ENCODE results near the gene C19orf38.

GRCh38 chr19:10829967-10830366, 18.2 kb upstream of the C19orf38 start:
- no peak for TF ChIP-seq POLR2A (IDR thresholded peaks at IDR 0.05; ENCODE audit: low read depth)
- no peak for TF ChIP-seq CTCF (IDR thresholded peaks at IDR 0.05)
- TF ChIP-seq EP300 (IDR thresholded peaks at IDR 0.05): no peak
- TF ChIP-seq POLR2AphosphoS5 (IDR thresholded peaks at IDR 0.05): no peak

Measured in esophagus muscularis mucosa (tissue), 4 donors.